ENCODE results near the gene KIF20A.

DNA sequence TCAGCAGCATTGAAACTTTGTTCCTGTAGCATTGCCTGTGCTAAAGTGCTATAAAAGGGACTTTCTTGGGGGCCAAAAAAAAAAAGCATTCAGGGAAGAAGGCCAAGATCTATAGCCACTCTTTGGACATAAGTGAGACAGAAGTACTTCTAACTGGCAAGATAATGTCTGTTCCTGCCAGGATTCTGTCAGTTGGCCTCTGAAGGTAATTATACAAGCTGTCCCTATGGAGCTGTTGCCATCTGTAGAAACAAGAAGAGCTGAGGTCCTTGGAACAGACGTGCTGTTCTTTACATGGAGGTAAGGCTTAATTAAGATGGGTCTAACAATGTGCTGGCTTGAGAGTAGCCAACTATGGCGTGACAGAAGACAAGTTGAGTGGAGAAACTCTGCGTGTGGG lies 9.7 kb downstream of the KIF20A start:
- TF ChIP-seq CTCF (IDR thresholded peaks at IDR 0.05; ENCODE audit: insufficient read depth, low read depth, low read length) (no peak), EZH2 (IDR thresholded peaks at IDR 0.05; ENCODE audit: insufficient read depth, low read length) (no peak)

Data from astrocyte (in vitro differentiated cells and primary cell).